ENCODE measurements around the gene ACKR3. TPM values are rescaled to one million over a fixed set of nuclear protein-coding genes. Genes with fewer than 3 reads are reported as not detected.

ACKR3 gene
- total and polyA plus RNA-seq, 10 of the 15 experiments (the other 5 are each of a cell fraction or from before 2014, with no cell fraction given), result 3.0 to 154 (median 6.4) TPM

GRCh38 chr2:236545248-236545658 lies 24.4 kb upstream of the ACKR3 start (continued):
- TF ChIP-seq E2F4 (IDR thresholded peaks at IDR 0.05; ENCODE audit: low read depth, low read length), result no peak
- TF ChIP-seq CEBPZ (IDR thresholded peaks at IDR 0.05; ENCODE audit: low read depth, low read length), result no peak
- no peak for TF ChIP-seq E4F1 (IDR thresholded peaks at IDR 0.05; ENCODE audit: borderline replicate concordance, partially characterized antibody)
- 0 out of 2 replicates have a peak, but pooled peaks have one; percentile 15 for TF ChIP-seq MEF2A (IDR thresholded peaks at IDR 0.05; ENCODE audit: insufficient read depth, low read depth, low read length)
- no peak for TF ChIP-seq SIX5 (IDR thresholded peaks at IDR 0.05; ENCODE audit: low read depth, low read length, severe bottlenecking)
- TF ChIP-seq IRF3 (IDR thresholded peaks at IDR 0.05), result no peak
- TF ChIP-seq ZNF274 (IDR thresholded peaks at IDR 0.05; ENCODE audit: insufficient read depth, insufficient read length), result no peak
- no peak for TF ChIP-seq REST (IDR thresholded peaks at IDR 0.05; ENCODE audit: low read depth, low read length)
- TF ChIP-seq ATF2 (IDR thresholded peaks at IDR 0.05; ENCODE audit: low read length), result no peak
- TF ChIP-seq RCOR1 (conservative IDR thresholded peaks at IDR 0.05; ENCODE audit: low read depth, low read length), result no peak
- TF ChIP-seq RAD51 (IDR thresholded peaks at IDR 0.05), result no peak
- no peak for TF ChIP-seq BRCA1 (IDR thresholded peaks at IDR 0.05; ENCODE audit: low read depth, low read length)
- no peak for TF ChIP-seq HCFC1 (IDR thresholded peaks at IDR 0.05; ENCODE audit: low read length)
- no peak for TF ChIP-seq NFXL1 (IDR thresholded peaks at IDR 0.05; ENCODE audit: borderline replicate concordance)
- no peak for TF ChIP-seq CREB1 (IDR thresholded peaks at IDR 0.05; ENCODE audit: low read depth)
- no peak for TF ChIP-seq ELK1 (IDR thresholded peaks at IDR 0.05; ENCODE audit: low read depth, low read length)
